Measurements from ENCODE around the gene AGO4.

DNA sequence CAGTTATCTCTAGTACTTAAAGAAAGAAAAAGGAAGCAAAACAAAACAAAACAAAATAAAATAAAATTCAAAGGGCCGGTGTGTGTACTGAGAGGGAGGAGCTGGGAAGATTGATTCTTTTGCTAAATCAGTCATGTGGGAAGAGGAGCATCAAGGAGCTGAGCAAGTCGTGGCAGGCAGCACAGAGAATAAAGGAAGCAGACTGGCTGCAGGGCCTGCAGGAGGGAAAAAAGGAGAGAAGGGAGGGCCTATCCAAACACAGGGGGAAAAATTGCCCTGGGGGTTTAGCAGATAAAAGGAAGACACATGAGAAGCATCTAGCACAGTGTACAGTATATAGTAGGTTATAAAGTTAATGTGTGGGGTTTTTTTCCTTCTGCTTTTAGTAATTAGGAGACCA, 27.6 kb downstream of the AGO4 start:
- TF ChIP-seq, protein P1, sequence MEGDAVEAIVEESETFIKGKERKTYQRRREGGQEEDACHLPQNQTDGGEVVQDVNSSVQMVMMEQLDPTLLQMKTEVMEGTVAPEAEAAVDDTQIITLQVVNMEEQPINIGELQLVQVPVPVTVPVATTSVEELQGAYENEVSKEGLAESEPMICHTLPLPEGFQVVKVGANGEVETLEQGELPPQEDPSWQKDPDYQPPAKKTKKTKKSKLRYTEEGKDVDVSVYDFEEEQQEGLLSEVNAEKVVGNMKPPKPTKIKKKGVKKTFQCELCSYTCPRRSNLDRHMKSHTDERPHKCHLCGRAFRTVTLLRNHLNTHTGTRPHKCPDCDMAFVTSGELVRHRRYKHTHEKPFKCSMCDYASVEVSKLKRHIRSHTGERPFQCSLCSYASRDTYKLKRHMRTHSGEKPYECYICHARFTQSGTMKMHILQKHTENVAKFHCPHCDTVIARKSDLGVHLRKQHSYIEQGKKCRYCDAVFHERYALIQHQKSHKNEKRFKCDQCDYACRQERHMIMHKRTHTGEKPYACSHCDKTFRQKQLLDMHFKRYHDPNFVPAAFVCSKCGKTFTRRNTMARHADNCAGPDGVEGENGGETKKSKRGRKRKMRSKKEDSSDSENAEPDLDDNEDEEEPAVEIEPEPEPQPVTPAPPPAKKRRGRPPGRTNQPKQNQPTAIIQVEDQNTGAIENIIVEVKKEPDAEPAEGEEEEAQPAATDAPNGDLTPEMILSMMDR (IDR thresholded peaks at IDR 0.05; ENCODE audit: low read length): no peak
- no peak for TF ChIP-seq EZH2 (IDR thresholded peaks at IDR 0.05; ENCODE audit: borderline replicate concordance, low read length)
